GM06990 (cell line): ENCODE data around the gene RAB7A.
"Not testable (repeated sequence)": the region's sequence is repeated elsewhere in the genome, so short reads cannot be mapped to it uniquely, and the experiment has no call there.

ENCODE experiments used
- DNase-seq: peaks from one replicate; pipeline ENCODE4 v3.0.0-alpha.2; 2011; ENCODE audit not compliant: insufficient read length; ENCODE audit errors: extremely low read depth
- H3K27me3 ChIP-seq: replicated peaks from 2 replicates; pipeline ENCODE4 v1.6.0; 2011; ENCODE audit warnings: low read length; ENCODE audit not compliant: control insufficient read depth, insufficient read depth
- H3K36me3 ChIP-seq: 2 replicates; pipeline ENCODE4 v1.5.1; 2011; ENCODE audit warnings: low read length; ENCODE audit not compliant: control insufficient read depth, insufficient read depth
- H3K4me3 ChIP-seq: replicated peaks from 2 replicates; pipeline ENCODE4 v1.5.1; 2011; ENCODE audit warnings: low read depth, mild to moderate bottlenecking, control low read depth, low read length
- TF ChIP-seq, protein P1 (sequence below): IDR thresholded peaks from 2 replicates; pipeline ENCODE4 v1.5.1; 2011; ENCODE audit warnings: low read length, control low read depth, mild to moderate bottlenecking, inconsistent platforms; ENCODE audit not compliant: insufficient read depth, poor library complexity, severe bottlenecking

Gene RAB7A

DNA sequence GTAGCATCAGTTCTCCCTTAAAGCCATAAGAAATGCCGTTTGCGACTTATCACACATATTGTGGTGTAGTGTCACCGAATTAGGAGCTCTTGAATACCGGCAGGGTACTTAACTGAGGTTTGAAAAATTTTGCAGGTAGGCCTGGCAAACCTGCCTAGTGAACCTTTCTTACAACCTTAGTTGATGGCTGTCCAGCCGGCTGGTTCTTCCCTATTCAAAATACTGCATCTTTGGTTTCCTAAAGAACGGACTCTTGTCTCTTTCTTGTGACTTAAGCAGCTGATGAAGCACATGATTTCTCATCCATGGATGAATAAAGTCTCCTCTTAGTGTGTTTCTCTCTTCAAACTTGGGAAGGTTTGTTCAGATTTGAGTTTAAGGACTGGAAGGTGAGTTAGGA lies 1.5 kb downstream of the RAB7A start:
- Histone ChIP-seq H3K36me3 (no peaks in the 10 kb centered on the region), H3K27me3 (no peaks in the 10 kb centered on the region), H3K4me3 (peak overlapping the region; percentile 96)
- TF ChIP-seq, protein P1, sequence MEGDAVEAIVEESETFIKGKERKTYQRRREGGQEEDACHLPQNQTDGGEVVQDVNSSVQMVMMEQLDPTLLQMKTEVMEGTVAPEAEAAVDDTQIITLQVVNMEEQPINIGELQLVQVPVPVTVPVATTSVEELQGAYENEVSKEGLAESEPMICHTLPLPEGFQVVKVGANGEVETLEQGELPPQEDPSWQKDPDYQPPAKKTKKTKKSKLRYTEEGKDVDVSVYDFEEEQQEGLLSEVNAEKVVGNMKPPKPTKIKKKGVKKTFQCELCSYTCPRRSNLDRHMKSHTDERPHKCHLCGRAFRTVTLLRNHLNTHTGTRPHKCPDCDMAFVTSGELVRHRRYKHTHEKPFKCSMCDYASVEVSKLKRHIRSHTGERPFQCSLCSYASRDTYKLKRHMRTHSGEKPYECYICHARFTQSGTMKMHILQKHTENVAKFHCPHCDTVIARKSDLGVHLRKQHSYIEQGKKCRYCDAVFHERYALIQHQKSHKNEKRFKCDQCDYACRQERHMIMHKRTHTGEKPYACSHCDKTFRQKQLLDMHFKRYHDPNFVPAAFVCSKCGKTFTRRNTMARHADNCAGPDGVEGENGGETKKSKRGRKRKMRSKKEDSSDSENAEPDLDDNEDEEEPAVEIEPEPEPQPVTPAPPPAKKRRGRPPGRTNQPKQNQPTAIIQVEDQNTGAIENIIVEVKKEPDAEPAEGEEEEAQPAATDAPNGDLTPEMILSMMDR = no peak
- DNase-seq = no peak

DNA sequence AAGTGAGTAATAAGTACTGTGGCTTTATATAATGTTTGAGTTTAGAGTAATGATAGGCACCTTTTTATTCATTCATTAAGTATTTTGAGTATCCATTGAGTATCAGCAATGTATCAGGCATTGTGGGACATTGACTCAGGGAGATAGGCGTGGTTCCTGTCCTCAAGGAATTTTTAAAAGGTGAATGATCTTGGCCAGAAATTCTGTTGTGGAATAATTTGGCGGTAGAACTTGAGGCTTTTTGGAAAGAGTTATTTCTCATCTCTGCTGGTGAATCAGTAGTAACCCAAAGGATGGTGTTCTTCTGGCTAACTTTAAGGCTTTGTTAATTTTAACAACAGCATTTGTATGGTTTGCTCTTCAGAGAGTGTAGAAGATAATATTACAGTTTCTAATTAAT lies 2.0 kb downstream of the RAB7A start:
- Histone ChIP-seq H3K36me3 (no peaks in the 10 kb centered on the region), H3K27me3 (no peaks in the 10 kb centered on the region), H3K4me3 (peak overlapping the region; percentile 96)
- no peak for DNase-seq
- TF ChIP-seq, protein P1 = no peak

DNA sequence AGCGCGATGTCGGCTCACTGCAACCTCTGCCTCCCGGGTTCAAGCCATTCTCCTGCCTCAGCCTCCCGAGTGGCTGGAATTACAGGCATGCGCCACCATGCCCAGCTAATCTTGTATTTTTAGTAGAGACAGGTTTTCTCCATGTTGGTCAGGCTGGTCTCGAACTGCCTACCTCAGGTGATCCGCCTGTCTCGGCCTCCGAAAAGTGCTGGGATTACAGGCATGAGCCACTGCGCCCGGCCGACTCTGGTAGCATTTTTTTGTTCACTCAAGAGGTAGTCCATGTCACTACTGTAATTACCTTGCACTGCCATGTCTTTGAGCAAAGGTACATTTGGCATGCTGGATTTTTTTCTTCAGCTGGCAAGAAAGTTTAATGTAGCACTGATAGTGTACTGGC lies 2.5 kb downstream of the RAB7A start:
- not testable (repeated sequence) for DNase-seq, H3K27me3 ChIP-seq, H3K4me3 ChIP-seq, H3K36me3 ChIP-seq

DNA sequence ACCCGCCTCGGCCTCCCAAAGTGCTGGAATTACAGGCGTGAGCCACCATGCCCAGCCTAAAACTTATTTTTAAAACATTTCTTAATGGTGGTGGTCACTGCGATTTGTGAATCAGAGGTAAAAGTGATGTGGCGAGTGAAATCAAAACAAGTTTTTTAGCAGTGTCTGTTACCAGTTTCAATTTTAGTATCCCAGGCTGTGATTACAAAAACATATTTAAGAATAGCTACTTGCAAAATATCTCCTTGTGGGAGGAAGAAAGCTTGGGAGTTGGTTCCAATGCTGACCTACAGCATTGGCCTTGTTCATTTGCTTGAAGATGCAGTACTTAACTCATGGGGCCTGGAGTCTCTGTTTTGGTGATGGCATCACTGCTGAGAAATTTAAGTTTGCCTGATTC lies 4.5 kb downstream of the RAB7A start:
- Histone ChIP-seq H3K27me3 (no peaks in the 10 kb centered on the region), H3K36me3 (no peaks in the 10 kb centered on the region), H3K4me3 (no peak overlapping the region)
- DNase-seq = no peak
- TF ChIP-seq, protein P1 = no peak

DNA sequence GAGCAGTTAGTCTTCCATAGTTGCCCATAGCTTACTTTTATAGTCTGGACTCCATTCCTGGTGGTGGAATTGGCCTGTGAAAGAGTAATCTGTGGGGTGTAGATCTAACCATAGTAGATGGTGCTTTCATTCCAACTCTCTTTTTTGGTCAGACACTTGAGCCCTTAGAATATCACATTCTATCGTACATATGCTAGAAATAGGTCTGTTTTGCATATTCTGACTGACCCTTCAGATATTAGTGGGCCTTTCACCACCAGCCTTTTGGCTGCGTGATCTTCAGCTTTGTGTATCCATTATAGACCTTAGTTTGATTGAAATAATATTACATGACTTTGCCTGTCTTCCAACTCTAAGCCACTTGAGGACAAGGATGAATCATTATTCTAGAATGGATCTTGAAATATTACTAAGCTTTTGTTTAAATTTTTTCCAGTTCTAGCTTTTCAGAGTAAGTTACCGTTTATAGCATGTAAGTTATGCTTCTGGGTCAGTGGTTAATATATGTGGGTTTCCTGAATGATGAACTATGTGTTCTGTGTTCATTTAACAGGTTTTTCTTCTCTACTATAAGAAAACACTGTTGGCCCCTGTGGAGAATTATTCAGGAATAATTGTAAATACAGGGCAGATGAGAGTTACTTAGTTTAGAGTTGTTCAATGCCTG lies 8.7 kb downstream of the RAB7A start:
- DNase-seq = peak; percentile 20
- H3K36me3 ChIP-seq = no peaks in the 10 kb centered on the region; the same call in 1 of the 2 replicates
- TF ChIP-seq, protein P1 = no peak
- peak overlapping the region; percentile 11 for H3K4me3 ChIP-seq
- H3K27me3 ChIP-seq = no peaks in the 10 kb centered on the region

DNA sequence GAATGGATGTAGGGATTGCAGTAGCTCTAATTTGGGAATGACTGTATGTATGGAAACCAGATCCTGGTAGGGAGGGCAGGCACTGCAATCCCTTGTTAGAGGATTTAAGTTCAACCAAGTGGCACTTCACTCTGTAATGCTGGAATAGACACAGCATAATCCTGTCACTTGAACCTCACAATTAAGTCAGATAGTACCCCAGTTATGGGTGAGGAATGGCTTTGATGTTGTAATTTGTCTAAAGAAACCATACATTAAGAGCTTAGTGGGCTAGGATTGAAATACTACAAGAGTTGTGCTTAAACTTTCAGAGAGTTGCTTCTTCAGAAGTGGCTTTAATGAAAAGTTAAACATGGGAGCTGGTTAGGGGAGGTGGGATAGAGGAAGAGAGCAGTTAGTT lies 9.3 kb downstream of the RAB7A start:
- H3K36me3 ChIP-seq = no peaks in the 10 kb centered on the region; the same call in 1 of the 2 replicates
- H3K27me3 ChIP-seq = no peaks in the 10 kb centered on the region
- DNase-seq = no peak
- H3K4me3 ChIP-seq = no peak overlapping the region; the same call in none of the 2 replicates
- TF ChIP-seq, protein P1 = no peak
